SK-N-SH (cell line): ENCODE data around the gene ARHGAP6. TPM values are rescaled to one million over a fixed set of nuclear protein-coding genes. Genes with fewer than 3 reads are reported as not detected.

Experiments used
- CTCF ChIA-PET: fragments of 300-600, 350-600 bp; formaldehyde crosslinking; extraction: SDS; loops from one replicate; lab custom pipeline; 2021; lab: Yijun Ruan, JAX
- POLR2A ChIA-PET: fragments of 350-600 bp; sonication (Branson Sonifier 250); formaldehyde crosslinking; extraction: SDS; loops from one replicate; lab custom pipeline; 2020; ENCODE audit warnings: antibody characterized with exemption, inconsistent platforms; lab: Yijun Ruan, JAX
- DNase-seq: peaks from one replicate; pipeline ENCODE4 v3.0.0; 2012
- H2AFZ ChIP-seq: fragments of 200-600 bp; sonication (generic); 2 replicates; pipeline ENCODE4 v1.8.1; 2016; ENCODE audit warnings: antibody characterized with exemption, mild to moderate bottlenecking, low read depth
- H3F3A ChIP-seq: fragments of 200-600 bp; sonication (generic); replicated peaks from 2 replicates; pipeline ENCODE3; 2016; ENCODE audit warnings: antibody characterized with exemption, mild to moderate bottlenecking; ENCODE audit not compliant: insufficient read depth
- H3K27ac ChIP-seq, 2 experiments: fragments of 200-500 bp in 1 of 2; fragments of 200-600 bp in 1 of 2; sonication (Bioruptor generic) in 1 of 2; sonication (generic), shearing (Covaris generic) in 1 of 2; 2 replicates each; pipeline versions ENCODE4 v1.5.1 to v1.6.1; 2014 to 2016; ENCODE audit warnings: low read depth in 2 of 2, inconsistent platforms in 1 of 2, low read length in 1 of 2, mild to moderate bottlenecking in 1 of 2, mixed read lengths in 1 of 2
- H3K27me3 ChIP-seq: fragments of 200-600 bp; sonication (generic), shearing (Covaris generic); 2 replicates; pipeline ENCODE4 v1.6.1; 2016; ENCODE audit warnings: mixed run types; ENCODE audit not compliant: insufficient read depth
- H3K36me3 ChIP-seq, 2 experiments: fragments of 200-500 bp in 1 of 2; fragments of 200-600 bp in 1 of 2; sonication (Bioruptor generic) in 1 of 2; sonication (generic) in 1 of 2; replicated peaks in 1 of 2; 2 replicates each; pipeline versions ENCODE3 to v1.5.1; 2014 to 2016; ENCODE audit warnings: low read length in 1 of 2, mild to moderate bottlenecking in 1 of 2; ENCODE audit not compliant: insufficient read depth in 2 of 2, control insufficient read depth in 1 of 2
- H3K4me1 ChIP-seq, 2 experiments: fragments of 200-500 bp in 1 of 2; fragments of 200-600 bp in 1 of 2; sonication (Bioruptor generic) in 1 of 2; sonication (generic), shearing (Covaris generic) in 1 of 2; 2 replicates each; pipeline versions ENCODE4 v1.5.1 to v1.6.1; 2014 to 2016; ENCODE audit warnings: low read depth in 1 of 2, low read length in 1 of 2, mixed run types in 1 of 2; ENCODE audit not compliant: insufficient read depth in 2 of 2, control insufficient read depth in 1 of 2
- H3K4me2 ChIP-seq: fragments of 200-600 bp; sonication (generic), shearing (Covaris generic); 2 replicates; pipeline ENCODE4 v1.6.1; 2017; ENCODE audit warnings: mixed run types
- H3K4me3 ChIP-seq, 2 experiments: fragments of 200-500 bp in 1 of 2; fragments of 200-600 bp in 1 of 2; sonication (Bioruptor generic) in 1 of 2; sonication (generic), shearing (Covaris generic) in 1 of 2; 2 replicates each; pipeline versions ENCODE4 v1.5.1 to v1.8.1; 2014 to 2016; ENCODE audit warnings: low read depth in 2 of 2, inconsistent platforms in 1 of 2, low read length in 1 of 2, mild to moderate bottlenecking in 1 of 2, mixed read lengths in 1 of 2, moderate library complexity in 1 of 2
- H3K79me2 ChIP-seq: fragments of 200-600 bp; sonication (generic); 2 replicates; pipeline ENCODE4 v1.8.1; 2017; ENCODE audit warnings: mild to moderate bottlenecking; ENCODE audit not compliant: insufficient read depth
- H3K9ac ChIP-seq: fragments of 200-600 bp; sonication (generic); 2 replicates; pipeline ENCODE4 v1.6.1; 2017; ENCODE audit warnings: mixed run types
- H3K9me2 ChIP-seq: fragments of 200-600 bp; sonication (generic); 2 replicates; pipeline ENCODE4 v1.6.1; 2017; ENCODE audit warnings: mixed run types
- H3K9me3 ChIP-seq: fragments of 200-600 bp; sonication (generic); 2 replicates; pipeline ENCODE4 v1.6.1; 2017; ENCODE audit warnings: mixed run types, mild to moderate bottlenecking, moderate library complexity
- H4K20me1 ChIP-seq: fragments of 200-600 bp; sonication (generic); 2 replicates; pipeline ENCODE4 v1.6.1; 2017; ENCODE audit warnings: mild to moderate bottlenecking, mixed run types; ENCODE audit not compliant: insufficient read depth
- EP300 ChIP-seq, 2 experiments: IDR thresholded peaks; 2 replicates each; pipeline versions ENCODE4 v1.4.0 to v1.6.1; 2012; ENCODE audit warnings: borderline replicate concordance in 1 of 2, low read depth in 1 of 2, low read length in 1 of 2
- FOSL2 ChIP-seq: IDR thresholded peaks from 2 replicates; pipeline ENCODE4 v1.4.0; 2012; ENCODE audit warnings: low read depth, mild to moderate bottlenecking, moderate library complexity, borderline replicate concordance
- GABPA ChIP-seq: IDR thresholded peaks from 2 replicates; pipeline ENCODE4 v1.4.0; 2012; ENCODE audit warnings: low read depth, mild to moderate bottlenecking
- GATA2 ChIP-seq: sonication (generic); formaldehyde crosslinking; IDR thresholded peaks from 2 replicates; pipeline ENCODE4 v1.5.0; 2020; ENCODE audit warnings: mild to moderate bottlenecking, missing genetic modification reagents
- JUND ChIP-seq: IDR thresholded peaks from 2 replicates; pipeline ENCODE4 v1.4.0; 2012
- MAX ChIP-seq: IDR thresholded peaks from 2 replicates; pipeline ENCODE4 v1.4.0; 2012; ENCODE audit warnings: low read depth
- MEF2A ChIP-seq: IDR thresholded peaks from 2 replicates; pipeline ENCODE4 v1.4.0; 2012; ENCODE audit warnings: low read depth, borderline replicate concordance
- POLR2AphosphoS5 ChIP-seq: IDR thresholded peaks from 2 replicates; pipeline ENCODE4 v1.6.1; 2012; ENCODE audit warnings: low read depth, low read length
- RAD21 ChIP-seq: IDR thresholded peaks from 2 replicates; pipeline ENCODE4 v1.6.1; 2012; ENCODE audit warnings: mild to moderate bottlenecking, low read length
- RFX5 ChIP-seq: IDR thresholded peaks from 2 replicates; pipeline ENCODE4 v1.6.1; 2012; ENCODE audit warnings: mild to moderate bottlenecking, improper control_type of control experiment, low read length
- RXRA ChIP-seq: IDR thresholded peaks from 2 replicates; pipeline ENCODE4 v1.4.0; 2012; ENCODE audit warnings: low read depth, mild to moderate bottlenecking, borderline replicate concordance
- SMC3 ChIP-seq: IDR thresholded peaks from 2 replicates; pipeline ENCODE4 v1.6.1; 2012; ENCODE audit warnings: low read depth, low read length, improper control_type of control experiment
- TAF1 ChIP-seq: IDR thresholded peaks from 2 replicates; pipeline ENCODE4 v1.6.1; 2012; ENCODE audit warnings: low read depth, mild to moderate bottlenecking, low read length, moderate library complexity, borderline replicate concordance
- TCF12 ChIP-seq: IDR thresholded peaks from 2 replicates; pipeline ENCODE4 v1.4.0; 2012
- TEAD4 ChIP-seq: IDR thresholded peaks from 2 replicates; pipeline ENCODE4 v1.4.0; 2012; ENCODE audit warnings: mild to moderate bottlenecking, borderline replicate concordance; ENCODE audit not compliant: insufficient read depth
- ZBTB33 ChIP-seq: IDR thresholded peaks from 2 replicates; pipeline ENCODE4 v1.4.0; 2012; ENCODE audit warnings: low read depth, borderline replicate concordance
- WGBS: methylation state at CpG from one replicate; pipeline ENCODE4 v1.1.6; 2017; ENCODE audit warnings: low lambda C conversion rate; 5-methylcytosine and 5-hydroxymethylcytosine counted together
- polyA plus RNA-seq, 3 experiments: library from polyadenylated mRNA; depleted of rRNA; stranded (reverse); fragments of >200 nt; gene quantifications; 2 replicates each; pipeline ENCODE4 v1.2.3, GENCODE V29; 2012
- TF ChIP-seq, protein P1 (sequence below): fragments of 200-600 bp; sonication (generic); IDR thresholded peaks from 2 replicates; pipeline ENCODE4 v1.6.1; 2017; ENCODE audit warnings: antibody characterized with exemption, mild to moderate bottlenecking, moderate library complexity
- TF ChIP-seq, protein P2 (sequence below): IDR thresholded peaks from 2 replicates; pipeline ENCODE4 v1.6.1; 2012; ENCODE audit warnings: mild to moderate bottlenecking, low read depth, low read length, moderate library complexity

Gene ARHGAP6
- polyA plus RNA-seq, 1 of the 3 experiments (the other 2 are of a cell fraction) = 0.16 TPM

DNA sequence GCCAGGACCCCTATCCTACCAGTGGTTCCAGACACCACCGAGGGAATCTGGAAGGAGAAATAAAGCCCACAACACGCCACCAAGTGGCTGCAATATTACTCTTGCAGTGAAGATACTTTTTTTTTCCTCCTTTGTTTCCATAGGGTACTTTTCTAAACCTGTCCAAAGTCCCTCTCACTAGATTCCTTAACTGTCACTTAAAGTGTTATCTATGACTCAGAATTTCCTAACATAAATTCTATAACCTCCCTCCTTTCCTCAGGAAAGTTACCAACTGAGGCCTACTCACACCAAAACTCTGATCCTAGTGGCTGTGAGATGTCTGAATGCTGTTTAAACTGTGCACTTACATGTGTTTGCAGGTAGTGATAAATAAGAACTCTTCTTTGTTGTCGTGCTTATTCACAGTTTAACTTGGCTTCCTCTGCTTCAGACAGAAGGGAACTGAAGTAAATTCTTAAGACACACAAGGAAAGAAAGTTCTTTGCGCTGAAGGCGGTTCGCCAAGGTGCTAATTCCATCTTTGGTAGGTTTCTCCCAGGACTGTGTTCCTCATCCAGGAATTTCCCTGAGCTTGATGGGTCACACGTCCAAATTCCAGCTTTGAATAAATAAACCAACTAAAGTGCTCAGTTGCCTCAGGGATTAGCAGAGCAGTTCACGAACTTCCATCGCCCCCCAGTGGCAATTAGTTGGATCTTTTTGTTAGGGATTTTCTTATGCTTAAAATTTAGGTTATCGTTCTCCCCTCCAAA, 565.3 kb downstream of the ARHGAP6 start:
- H3K4me1 ChIP-seq = peaks cover 0 to 4% of the 10 kb centered on the region in 2 experiments; a peak in 3 of 4 replicates
- H3K9me2 ChIP-seq = no peaks in the 10 kb centered on the region
- peak overlapping the region in 1 of 2 experiments; percentile 27; a peak in 2 of 4 replicates for H3K27ac ChIP-seq
- CTCF ChIA-PET = interaction anchor here (0.6 to 2.0 kb wide), 5 partner anchors 15 to 911 kb away, joined by 3 to 24 read pairs (median 4); no protein-coding TSS in a partner anchor
- DNase-seq = peak; percentile 34
- POLR2A ChIA-PET = no interaction called here
- WGBS = 51% methylated on average over 10 of the region's 10 CpGs
- TF ChIP-seq, protein P1, sequence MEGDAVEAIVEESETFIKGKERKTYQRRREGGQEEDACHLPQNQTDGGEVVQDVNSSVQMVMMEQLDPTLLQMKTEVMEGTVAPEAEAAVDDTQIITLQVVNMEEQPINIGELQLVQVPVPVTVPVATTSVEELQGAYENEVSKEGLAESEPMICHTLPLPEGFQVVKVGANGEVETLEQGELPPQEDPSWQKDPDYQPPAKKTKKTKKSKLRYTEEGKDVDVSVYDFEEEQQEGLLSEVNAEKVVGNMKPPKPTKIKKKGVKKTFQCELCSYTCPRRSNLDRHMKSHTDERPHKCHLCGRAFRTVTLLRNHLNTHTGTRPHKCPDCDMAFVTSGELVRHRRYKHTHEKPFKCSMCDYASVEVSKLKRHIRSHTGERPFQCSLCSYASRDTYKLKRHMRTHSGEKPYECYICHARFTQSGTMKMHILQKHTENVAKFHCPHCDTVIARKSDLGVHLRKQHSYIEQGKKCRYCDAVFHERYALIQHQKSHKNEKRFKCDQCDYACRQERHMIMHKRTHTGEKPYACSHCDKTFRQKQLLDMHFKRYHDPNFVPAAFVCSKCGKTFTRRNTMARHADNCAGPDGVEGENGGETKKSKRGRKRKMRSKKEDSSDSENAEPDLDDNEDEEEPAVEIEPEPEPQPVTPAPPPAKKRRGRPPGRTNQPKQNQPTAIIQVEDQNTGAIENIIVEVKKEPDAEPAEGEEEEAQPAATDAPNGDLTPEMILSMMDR = peak; percentile 74
- TF ChIP-seq SMC3 (peak; percentile 71), RAD21 (peak; percentile 79), EP300 (IDR thresholded peaks at IDR 0.05; ENCODE audit: borderline replicate concordance in 1 of 2, low read depth in 1 of 2, low read length in 1 of 2) (no peak)
- TF ChIP-seq, all 33 proteins: peak for 3
- Histone ChIP-seq H3K27me3 (no peaks in the 10 kb centered on the region), H3K4me2 (no peak overlapping the region), H4K20me1 (no peaks in the 10 kb centered on the region), H2AFZ (0 out of 2 replicates have a peak overlapping the region, but pooled peaks have one; percentile 2), H3K9ac (no peak overlapping the region), H3F3A (no peaks in the 10 kb centered on the region), H3K79me2 (no peaks in the 10 kb centered on the region), H3K36me3 (no peaks in the 10 kb centered on the region), H3K9me3 (no peaks in the 10 kb centered on the region), H3K4me3 (no peak overlapping the region)

GRCh38 chrX:11099465-11099864, 566.3 kb downstream of the ARHGAP6 start:
- Histone ChIP-seq H3K27me3 (no peaks in the 10 kb centered on the region), H3K9me3 (no peaks in the 10 kb centered on the region), H3K9ac (no peak overlapping the region), H3K4me3 (no peak overlapping the region), H3K9me2 (no peaks in the 10 kb centered on the region), H3K27ac (no peak overlapping the region), H3K36me3 (no peaks in the 10 kb centered on the region), H3K4me1 (peaks cover 0 to 4% of the 10 kb centered on the region in 2 experiments; a peak in 3 of 4 replicates), H3K79me2 (no peaks in the 10 kb centered on the region), H3K4me2 (no peak overlapping the region), H3F3A (no peaks in the 10 kb centered on the region), H2AFZ (no peak overlapping the region), H4K20me1 (no peaks in the 10 kb centered on the region)
- POLR2A ChIA-PET = no interaction called here
- TF ChIP-seq JUND (no peak), RFX5 (no peak), ZBTB33 (no peak), RXRA (no peak), EP300 (IDR thresholded peaks at IDR 0.05; ENCODE audit: borderline replicate concordance in 1 of 2, low read depth in 1 of 2, low read length in 1 of 2) (no peak), TEAD4 (no peak), RAD21 (no peak), GATA2 (CRISPR knock-in tag) (no peak), POLR2AphosphoS5 (no peak), GABPA (no peak), MEF2A (no peak), TAF1 (no peak), FOSL2 (no peak), MAX (no peak), TCF12 (no peak)
- TF ChIP-seq, protein P2, sequence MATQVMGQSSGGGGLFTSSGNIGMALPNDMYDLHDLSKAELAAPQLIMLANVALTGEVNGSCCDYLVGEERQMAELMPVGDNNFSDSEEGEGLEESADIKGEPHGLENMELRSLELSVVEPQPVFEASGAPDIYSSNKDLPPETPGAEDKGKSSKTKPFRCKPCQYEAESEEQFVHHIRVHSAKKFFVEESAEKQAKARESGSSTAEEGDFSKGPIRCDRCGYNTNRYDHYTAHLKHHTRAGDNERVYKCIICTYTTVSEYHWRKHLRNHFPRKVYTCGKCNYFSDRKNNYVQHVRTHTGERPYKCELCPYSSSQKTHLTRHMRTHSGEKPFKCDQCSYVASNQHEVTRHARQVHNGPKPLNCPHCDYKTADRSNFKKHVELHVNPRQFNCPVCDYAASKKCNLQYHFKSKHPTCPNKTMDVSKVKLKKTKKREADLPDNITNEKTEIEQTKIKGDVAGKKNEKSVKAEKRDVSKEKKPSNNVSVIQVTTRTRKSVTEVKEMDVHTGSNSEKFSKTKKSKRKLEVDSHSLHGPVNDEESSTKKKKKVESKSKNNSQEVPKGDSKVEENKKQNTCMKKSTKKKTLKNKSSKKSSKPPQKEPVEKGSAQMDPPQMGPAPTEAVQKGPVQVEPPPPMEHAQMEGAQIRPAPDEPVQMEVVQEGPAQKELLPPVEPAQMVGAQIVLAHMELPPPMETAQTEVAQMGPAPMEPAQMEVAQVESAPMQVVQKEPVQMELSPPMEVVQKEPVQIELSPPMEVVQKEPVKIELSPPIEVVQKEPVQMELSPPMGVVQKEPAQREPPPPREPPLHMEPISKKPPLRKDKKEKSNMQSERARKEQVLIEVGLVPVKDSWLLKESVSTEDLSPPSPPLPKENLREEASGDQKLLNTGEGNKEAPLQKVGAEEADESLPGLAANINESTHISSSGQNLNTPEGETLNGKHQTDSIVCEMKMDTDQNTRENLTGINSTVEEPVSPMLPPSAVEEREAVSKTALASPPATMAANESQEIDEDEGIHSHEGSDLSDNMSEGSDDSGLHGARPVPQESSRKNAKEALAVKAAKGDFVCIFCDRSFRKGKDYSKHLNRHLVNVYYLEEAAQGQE = no peak
- CTCF ChIA-PET = interaction anchor here (1.7 to 2.7 kb wide), 2 partner anchors 376 to 909 kb away, joined by 3 to 14 read pairs; no protein-coding TSS in a partner anchor
- no peak for DNase-seq
